IPS DF 19.7 (cell line): ENCODE data around the gene YES1.
"Not testable (repeated sequence)": the region's sequence is repeated elsewhere in the genome, so short reads cannot be mapped to it uniquely, and the experiment has no call there.

Experiments used
- DNase-seq: peaks from one replicate; pipeline ENCODE4 v3.0.0-alpha.2; 2013; ENCODE audit warnings: low read depth, low spot score

The YES1 gene

DNA sequence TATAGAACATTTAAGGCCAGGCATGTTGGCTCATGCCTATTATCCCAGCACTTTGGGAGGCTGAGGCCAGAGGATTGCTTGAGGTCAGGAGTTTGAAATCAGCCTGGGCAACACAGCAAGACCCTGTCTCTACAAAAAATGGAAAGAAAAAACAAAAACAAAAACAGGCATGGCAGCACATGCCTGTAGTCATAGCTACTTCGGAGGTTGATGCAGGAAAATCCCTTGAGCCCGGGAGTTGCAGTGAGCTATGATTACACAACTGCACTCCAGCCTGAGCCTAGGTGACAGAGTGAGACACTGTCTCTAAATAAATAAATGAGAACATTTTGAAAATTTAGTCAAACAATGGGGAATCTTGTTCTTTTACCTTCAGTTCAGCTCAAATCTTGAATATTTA is 12.1 kb upstream of the YES1 start:
- no peak for DNase-seq

GRCh38 chr18:820591-821165 is 8.6 kb upstream of the YES1 start:
- no peak for DNase-seq

GRCh38 chr18:816869-817268 is 4.8 kb upstream of the YES1 start:
- DNase-seq, result no peak

- no peak for DNase-seq
Observed at GRCh38 chr18:816088-816653, 4.1 kb upstream of the YES1 start.

DNA sequence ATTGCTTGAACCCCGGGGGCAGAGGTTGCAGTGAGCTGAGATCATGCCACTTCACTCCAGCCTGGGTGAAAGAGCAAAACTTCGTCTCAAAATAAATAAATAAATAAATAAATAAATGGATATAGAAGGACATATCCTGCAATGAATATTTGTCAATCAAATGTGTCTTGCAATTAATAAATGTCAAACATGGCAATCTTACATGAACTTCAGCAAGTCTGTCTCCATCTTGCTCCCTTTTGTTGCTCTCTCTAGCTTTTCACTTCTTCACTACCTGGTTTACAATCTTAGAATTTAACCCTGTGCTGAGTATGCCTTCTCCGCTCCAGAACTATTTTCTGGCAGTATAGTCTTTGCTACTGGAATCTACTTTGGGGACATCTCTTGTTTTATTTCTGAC is 3.3 kb upstream of the YES1 start:
- DNase-seq, result no peak

- no peak for DNase-seq
Observed at GRCh38 chr18:814300-815084, 2.5 kb upstream of the YES1 start.

- DNase-seq, result no peak
Observed at GRCh38 chr18:813172-814071, 1.4 kb upstream of the YES1 start.

DNA sequence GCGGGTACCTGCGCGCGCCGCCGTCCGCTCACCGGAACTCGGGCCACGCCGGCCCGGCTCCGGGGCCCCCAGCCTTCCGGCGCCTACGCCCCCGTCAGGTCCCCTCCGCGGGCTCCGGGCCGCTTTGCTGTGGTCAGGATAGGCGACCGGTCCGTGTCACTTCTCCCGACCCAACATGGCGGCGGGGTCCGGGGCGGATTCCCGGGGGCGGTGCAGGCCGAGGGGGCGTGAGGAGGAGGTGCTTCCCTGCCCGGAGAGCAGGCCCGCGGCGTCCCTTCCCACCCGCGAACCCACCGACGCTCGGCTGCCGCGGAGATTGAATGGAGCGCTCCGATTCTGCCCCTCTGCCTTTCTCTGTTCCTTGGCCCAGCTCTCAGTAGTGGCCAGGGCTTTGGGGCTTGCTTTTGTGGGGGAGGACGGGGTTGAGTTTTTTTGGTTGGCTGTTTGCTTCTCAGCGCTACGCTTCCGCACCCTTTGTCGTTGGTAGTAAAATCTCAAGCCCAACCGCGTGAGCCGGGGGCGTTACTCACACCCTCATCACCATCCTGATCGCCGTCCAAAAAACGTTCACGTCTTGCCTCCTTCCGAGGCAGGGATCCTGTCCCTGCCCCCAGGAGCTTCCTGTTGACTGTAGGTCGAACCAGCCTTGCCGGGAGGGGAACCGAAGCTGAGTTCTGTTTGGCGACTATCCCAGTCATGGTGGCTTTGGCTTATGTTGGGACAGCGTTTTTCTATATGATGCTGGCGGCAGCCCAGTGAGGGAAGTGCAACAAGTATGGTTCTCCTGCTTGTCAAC is 532 bp upstream of the YES1 start:
- DNase-seq, result peak; percentile 54

DNA sequence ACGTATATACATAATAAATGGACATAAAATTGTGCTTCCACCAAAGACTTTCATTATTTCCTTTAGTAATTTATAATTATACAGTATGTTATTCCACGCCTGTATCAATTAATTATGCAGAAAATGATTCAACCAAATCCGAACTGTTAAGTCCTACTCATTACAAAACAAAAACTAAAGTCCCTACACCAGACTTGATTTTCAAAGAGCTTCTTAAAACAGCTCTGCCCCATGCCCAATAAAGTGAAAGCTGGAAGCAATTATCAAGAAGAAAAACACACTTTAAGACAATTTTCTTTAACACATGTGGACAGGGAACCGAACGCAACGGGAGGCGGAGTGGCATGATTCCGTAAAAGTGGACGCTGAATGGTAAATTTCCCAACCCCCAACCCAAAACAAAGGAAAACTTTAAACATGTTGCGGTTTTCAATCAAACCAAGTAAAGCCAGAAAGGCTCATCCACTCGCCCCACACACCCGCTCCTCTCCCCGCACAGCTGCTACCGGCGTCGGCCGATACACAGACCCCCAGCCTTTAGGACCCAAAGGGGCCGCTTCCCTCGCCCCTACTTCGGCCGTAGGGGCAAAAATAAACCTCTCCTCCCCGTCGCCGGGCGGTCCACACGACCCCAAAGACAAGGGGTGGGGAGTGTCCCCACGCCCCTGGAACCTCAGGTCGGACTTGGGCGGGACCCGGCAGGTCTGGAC is 705 bp downstream of the YES1 start:
- DNase-seq, result no peak

DNA sequence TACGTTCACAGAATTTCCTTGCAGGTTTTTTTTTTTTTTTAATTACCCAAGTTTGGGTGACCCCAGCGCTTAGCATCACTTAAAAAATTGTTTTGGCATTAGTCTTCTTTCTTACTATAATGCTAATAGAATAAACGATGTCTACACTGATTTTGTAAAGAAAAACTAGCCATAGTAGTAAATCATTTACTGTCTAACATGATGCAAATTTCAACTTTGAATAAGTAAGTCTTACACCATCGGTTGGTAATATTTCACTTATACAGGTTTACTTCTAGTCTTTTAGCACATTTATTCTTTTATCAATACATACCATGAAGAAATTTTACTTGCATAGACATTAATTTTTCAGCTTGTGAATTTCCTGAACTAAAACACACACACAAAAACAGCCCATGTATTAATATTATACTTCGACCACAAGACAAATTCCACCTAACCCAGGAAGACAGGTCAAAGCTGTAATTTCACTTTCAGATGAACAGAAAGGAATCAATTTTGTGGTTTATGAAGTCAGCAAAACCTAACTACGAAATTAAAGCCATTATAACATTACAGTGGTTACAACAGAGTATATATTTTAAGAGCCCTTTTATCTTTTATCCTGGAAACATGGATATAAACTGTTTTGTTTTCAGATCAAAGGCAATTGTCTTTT is 1.9 kb downstream of the YES1 start:
- DNase-seq, result no peak

GRCh38 chr18:809228-809627 is 2.8 kb downstream of the YES1 start:
- not testable (repeated sequence) for DNase-seq

DNA sequence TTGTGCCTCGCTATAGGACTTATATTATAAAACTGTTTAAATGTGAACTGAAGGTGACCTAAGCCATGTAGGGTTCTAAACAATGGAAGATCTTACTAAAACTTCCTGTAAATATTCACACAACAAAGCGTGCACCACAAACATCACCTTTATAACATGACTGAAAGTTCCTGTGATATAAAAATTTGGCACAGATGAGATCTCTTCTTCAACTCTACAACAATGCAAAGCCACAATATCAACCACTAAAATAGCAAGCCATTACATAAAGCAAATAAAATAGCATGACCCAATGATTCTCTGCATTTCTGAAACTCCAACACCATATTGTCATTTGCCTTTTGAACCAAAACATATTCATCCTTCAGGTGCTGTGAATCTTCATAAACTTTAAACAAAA is 3.5 kb downstream of the YES1 start:
- no peak for DNase-seq

DNA sequence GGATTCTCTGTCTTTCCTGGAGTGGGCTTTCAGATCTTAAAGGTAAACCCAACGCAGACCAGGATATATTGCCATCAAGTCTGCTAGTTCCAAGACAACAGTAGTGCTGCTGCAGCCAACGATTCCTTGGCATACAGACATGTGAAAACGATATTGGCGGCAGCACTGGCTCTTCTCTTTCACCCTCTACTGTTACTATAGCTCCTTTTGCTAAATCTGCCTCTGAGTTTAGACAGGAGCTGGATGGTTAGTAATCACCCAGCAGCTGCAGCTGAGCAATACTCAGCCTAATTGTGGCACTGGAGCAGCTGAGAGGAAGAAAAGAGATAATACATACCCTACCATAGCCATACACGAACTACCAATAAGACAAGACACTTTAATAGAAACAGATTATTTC is 4.0 kb downstream of the YES1 start:
- DNase-seq, result no peak

GRCh38 chr18:805755-806110 is 6.3 kb downstream of the YES1 start:
- DNase-seq, result no peak

- DNase-seq, result no peak
Observed at GRCh38 chr18:805008-805754, 6.9 kb downstream of the YES1 start.

- no peak for DNase-seq
Observed at GRCh38 chr18:801137-801536, 10.9 kb downstream of the YES1 start.

- no peak for DNase-seq
Observed at GRCh38 chr18:799943-800342, 12.1 kb downstream of the YES1 start.

- not testable (repeated sequence) for DNase-seq
Observed at GRCh38 chr18:795383-795782, 16.7 kb downstream of the YES1 start.

DNA sequence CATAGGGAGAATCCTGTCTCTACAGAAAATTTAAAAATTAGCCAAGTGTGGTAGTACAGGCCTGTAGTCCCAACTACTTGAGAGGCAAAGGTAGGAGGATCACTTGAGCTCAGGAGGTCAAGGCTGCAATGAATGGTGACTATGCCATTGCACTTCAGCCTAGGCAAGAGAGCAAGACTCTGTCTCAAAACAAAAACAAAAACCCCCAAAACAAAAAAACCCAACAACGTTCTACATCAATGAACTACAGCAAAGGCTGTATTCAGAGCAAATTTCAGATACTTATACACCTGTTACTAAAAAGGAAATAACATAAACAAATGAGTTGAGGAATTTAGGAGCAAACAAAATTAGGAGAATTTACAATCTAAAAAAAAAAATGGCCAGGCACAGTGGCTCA is 22.6 kb downstream of the YES1 start:
- no peak for DNase-seq

- no peak for DNase-seq
Observed at GRCh38 chr18:785242-785641, 26.8 kb downstream of the YES1 start.
